Smooth muscle cell of the brain vasculature (primary cell): ENCODE results near the gene LFNG.
"Not testable (repeated sequence)": the region's sequence is repeated elsewhere in the genome, so short reads cannot be mapped to it uniquely, and the experiment has no call there.

Experiments
- DNase-seq: peaks from one replicate; pipeline ENCODE4 v3.0.0-alpha.2; 2012; ENCODE audit warnings: low read depth, low spot score

The LFNG gene

GRCh38 chr7:2544541-2545188 lies 25.1 kb downstream of the LFNG start:
- DNase-seq, result no peak

- DNase-seq, result no peak
Observed at GRCh38 chr7:2545746-2546425, 26.3 kb downstream of the LFNG start.

- DNase-seq, result no peak
Observed at GRCh38 chr7:2546776-2547586, 27.4 kb downstream of the LFNG start.

GRCh38 chr7:2551418-2551817 lies 31.8 kb downstream of the LFNG start:
- no peak for DNase-seq

- no peak for DNase-seq
Observed at GRCh38 chr7:2553108-2553507, 33.5 kb downstream of the LFNG start.

GRCh38 chr7:2553831-2554581 lies 34.4 kb downstream of the LFNG start:
- no peak for DNase-seq

GRCh38 chr7:2554661-2555111 lies 35.1 kb downstream of the LFNG start:
- no peak for DNase-seq

GRCh38 chr7:2555121-2556052 lies 35.8 kb downstream of the LFNG start, which contains the start of gene BRAT1:
Gene BRAT1, minus strand, starts transcription at chr7:2555524. Its CDS starts 1,093 bp downstream, at chr7:2554431.
- peak; percentile 75 for DNase-seq

- DNase-seq, result peak; percentile 65
Observed at GRCh38 chr7:2558629-2559282, 39.2 kb downstream of the LFNG start, which contains the start of gene IQCE. Gene IQCE, plus strand, starts transcription at chr7:2558979. Its CDS starts 203 bp downstream, at chr7:2559182.

- no peak for DNase-seq
Observed at GRCh38 chr7:2559283-2559950, 39.8 kb downstream of the LFNG start.

GRCh38 chr7:2563955-2564354 lies 44.4 kb downstream of the LFNG start:
- DNase-seq, result not testable (repeated sequence)

- no peak for DNase-seq
Observed at GRCh38 chr7:2564970-2565540, 45.5 kb downstream of the LFNG start.

- DNase-seq, result no peak
Observed at GRCh38 chr7:2566348-2566889, 46.8 kb downstream of the LFNG start.

- peak; percentile 67 for DNase-seq
Observed at GRCh38 chr7:2566890-2567678, 47.5 kb downstream of the LFNG start.

GRCh38 chr7:2567679-2568278 lies 48.2 kb downstream of the LFNG start:
- DNase-seq, result peak; percentile 24

- DNase-seq, result no peak
Observed at GRCh38 chr7:2568521-2569223, 49.1 kb downstream of the LFNG start.

- no peak for DNase-seq
Observed at GRCh38 chr7:2569421-2569820, 49.8 kb downstream of the LFNG start.
